ENCODE data around the gene PTPA. TPM values are rescaled to one million over a fixed set of nuclear protein-coding genes. Genes with fewer than 3 reads are reported as not detected.
A peak's percentile ranks its signal among the peaks of the same experiment; 100 is the strongest.

Gene PTPA
- total and polyA plus RNA-seq, 9 of the 15 experiments (the other 6 are each of a cell fraction or from before 2014, with no cell fraction given), result 1.7 to 121 (median 72.6) TPM

- TF ChIP-seq ZNF407 (IDR thresholded peaks at IDR 0.05; ENCODE audit: low read depth) (no peak), ZNF146 (CRISPR knock-in tag; IDR thresholded peaks at IDR 0.05; ENCODE audit: unreplicated experiment) (no peak), YBX1 (IDR thresholded peaks at IDR 0.05) (no peak), DPF2 (IDR thresholded peaks at IDR 0.05) (peak; percentile 99), ZNF184 (CRISPR knock-in tag; IDR thresholded peaks at IDR 0.05) (no peak), FOS (IDR thresholded peaks at IDR 0.05; ENCODE audit: extremely low read depth, insufficient read length) (no peak), PYGO2 (tag; IDR thresholded peaks at IDR 0.05) (peak; percentile 69), MLLT1 (IDR thresholded peaks at IDR 0.05) (peak; percentile 26 to 98; a peak in 2 of 4 replicates), RB1 (IDR thresholded peaks at IDR 0.05; ENCODE audit: low read depth) (peak; percentile 92), ZNF444 (CRISPR knock-in tag; IDR thresholded peaks at IDR 0.05) (no peak), ZMIZ1 (IDR thresholded peaks at IDR 0.05; ENCODE audit: low read depth in 2 of 2, low read length in 2 of 2) (peak in 1 of 2 experiments; percentile 99; a peak in 2 of 4 replicates), BCOR (IDR thresholded peaks at IDR 0.05) (peak; percentile 93), ZSCAN29 (IDR thresholded peaks at IDR 0.05) (no peak), ZNF766 (CRISPR knock-in tag; conservative IDR thresholded peaks at IDR 0.05) (peak; percentile 92), CAMTA2 (CRISPR knock-in tag; conservative IDR thresholded peaks at IDR 0.05) (no peak)
These were observed 42.0 kb upstream of the PTPA start (continued) for GRCh38 chr9:129068990-129069861.
